Activated B cell treated with CpG ODN at 0.5 μM for 24 hours (primary cell): ENCODE results near the gene IL6ST. TPM values are rescaled to one million over a fixed set of nuclear protein-coding genes. Genes with fewer than 3 reads are reported as not detected.
"Not testable (repeated sequence)": the region's sequence is repeated elsewhere in the genome, so short reads cannot be mapped to it uniquely, and the experiment has no call there.

Source experiments
- ATAC-seq: fragments of 200-7000 bp; cut with Tn5 transposase; one replicate; pipeline ENCODE4 v1.10.0; 2021; ENCODE audit warnings: low read depth, mild to moderate bottlenecking, moderate library complexity
- CTCF ChIA-PET: fragments of 350-600 bp; sonication (Branson Sonifier 250); formaldehyde crosslinking; loops from one replicate; lab custom pipeline; 2021; ENCODE audit warnings: antibody characterized with exemption; lab: Charles Lee
- POLR2A ChIA-PET: fragments of 350-600 bp; sonication (Branson Sonifier 250); formaldehyde crosslinking; loops from one replicate; lab custom pipeline; 2021; ENCODE audit warnings: antibody characterized with exemption; lab: Charles Lee
- DNase-seq: peaks from one replicate; pipeline ENCODE4 v3.0.0; 2022
- H3K27ac Mint-ChIP-seq: one replicate; pipeline ENCODE4 v1.8.0; 2020; ENCODE audit warnings: mixed read lengths
- H3K27me3 Mint-ChIP-seq: one replicate; pipeline ENCODE4 v1.8.0; 2021; ENCODE audit warnings: mixed read lengths
- H3K36me3 Mint-ChIP-seq: one replicate; pipeline ENCODE4 v1.8.0; 2021; ENCODE audit warnings: low read depth, mixed read lengths
- H3K4me1 Mint-ChIP-seq: one replicate; pipeline ENCODE4 v1.8.0; 2021; ENCODE audit warnings: mixed read lengths
- H3K4me3 Mint-ChIP-seq: one replicate; pipeline ENCODE4 v1.8.0; 2020; ENCODE audit warnings: mild to moderate bottlenecking, mixed read lengths
- H3K9me3 Mint-ChIP-seq: one replicate; pipeline ENCODE4 v1.8.0; 2020; ENCODE audit warnings: mixed read lengths
- CTCF ChIP-seq: fragments of 200-600 bp; IDR thresholded peaks from one replicate; pipeline ENCODE4 v1.8.0; 2022; ENCODE audit warnings: antibody characterized with exemption, mild to moderate bottlenecking
- intact Hi-C: fragments of 100-400 bp; cut with micrococcal nuclease; formaldehyde crosslinking; loops from one replicate; pipeline ENCODE4 v1.15.1; 2024
- total RNA-seq: library from RNA; stranded (reverse); gene quantifications from 2 replicates; pipeline ENCODE4 v1.2.3, GENCODE V29; 2022

The IL6ST gene
- total RNA-seq, 1 donor from 2014 or later, result 48.3 TPM

- DNase-seq, result no peak
- no peak for ATAC-seq
- ChIA-PET POLR2A (no interaction called here), CTCF (no interaction called here)
- intact Hi-C loops, result no loop called here
- H3K4me3 Mint-ChIP-seq, result no peak overlapping the region
- H3K4me1 Mint-ChIP-seq, result peaks cover 6% of the 10 kb centered on the region
- no peak overlapping the region for H3K27ac Mint-ChIP-seq
- H3K9me3 Mint-ChIP-seq, result no peaks in the 10 kb centered on the region
- no peak for TF ChIP-seq CTCF
- H3K36me3 Mint-ChIP-seq, result no peaks in the 10 kb centered on the region
- peaks cover 6% of the 10 kb centered on the region for H3K27me3 Mint-ChIP-seq
These were observed 28.5 kb upstream of the IL6ST start for GRCh38 chr5:56023296-56023695.

GRCh38 chr5:56019306-56020272, 24.8 kb upstream of the IL6ST start:
- peaks cover 3% of the 10 kb centered on the region for H3K9me3 Mint-ChIP-seq
- CTCF ChIA-PET, result no interaction called here
- DNase-seq (no peak), ATAC-seq (no peak)
- H3K4me3 Mint-ChIP-seq, result no peak overlapping the region
- H3K27me3 Mint-ChIP-seq, result peaks cover 6% of the 10 kb centered on the region
- POLR2A ChIA-PET, result no interaction called here
- intact Hi-C loops, result no loop called here
- no peaks in the 10 kb centered on the region for H3K36me3 Mint-ChIP-seq
- TF ChIP-seq CTCF, result no peak
- H3K4me1 Mint-ChIP-seq, result peaks cover 2% of the 10 kb centered on the region
- no peak overlapping the region for H3K27ac Mint-ChIP-seq

- intact Hi-C loops, result no loop called here
- Mint-ChIP-seq H3K27ac (no peak overlapping the region), H3K4me1 (peaks cover 2% of the 10 kb centered on the region), H3K4me3 (no peak overlapping the region), H3K9me3 (peaks cover 3% of the 10 kb centered on the region), H3K36me3 (no peaks in the 10 kb centered on the region), H3K27me3 (peaks cover 6% of the 10 kb centered on the region)
- TF ChIP-seq CTCF, result no peak
- ATAC-seq (no peak), DNase-seq (no peak)
- ChIA-PET CTCF (no interaction called here), POLR2A (no interaction called here)
These were observed 24.1 kb upstream of the IL6ST start for GRCh38 chr5:56018832-56019231.

GRCh38 chr5:56014701-56015100, 19.9 kb upstream of the IL6ST start:
- CTCF ChIA-PET, intact Hi-C loops, DNase-seq, H3K9me3 Mint-ChIP-seq, H3K27ac Mint-ChIP-seq, POLR2A ChIA-PET, H3K4me3 Mint-ChIP-seq, H3K27me3 Mint-ChIP-seq, H3K4me1 Mint-ChIP-seq, ATAC-seq, H3K36me3 Mint-ChIP-seq: not testable (repeated sequence)

GRCh38 chr5:56013939-56014338, 19.2 kb upstream of the IL6ST start:
- H3K27ac Mint-ChIP-seq, H3K36me3 Mint-ChIP-seq, DNase-seq, POLR2A ChIA-PET, CTCF ChIA-PET, H3K4me3 Mint-ChIP-seq, H3K4me1 Mint-ChIP-seq, H3K27me3 Mint-ChIP-seq, ATAC-seq, H3K9me3 Mint-ChIP-seq, intact Hi-C loops: not testable (repeated sequence)

GRCh38 chr5:56012281-56012963, 17.7 kb upstream of the IL6ST start:
- ATAC-seq, result no peak
- no peaks in the 10 kb centered on the region for H3K27me3 Mint-ChIP-seq
- intact Hi-C loops, result no loop called here
- no peak overlapping the region for H3K27ac Mint-ChIP-seq
- H3K4me1 Mint-ChIP-seq, result no peaks in the 10 kb centered on the region
- CTCF ChIA-PET, result no interaction called here
- peaks cover 3% of the 10 kb centered on the region for H3K9me3 Mint-ChIP-seq
- no peaks in the 10 kb centered on the region for H3K36me3 Mint-ChIP-seq
- POLR2A ChIA-PET, result no interaction called here
- H3K4me3 Mint-ChIP-seq, result no peak overlapping the region
- DNase-seq, result no peak
- no peak for TF ChIP-seq CTCF
